CD4-positive, alpha-beta memory T cell (primary cell): Measurements from ENCODE around the gene CUBN. TPM values are rescaled to one million over a fixed set of nuclear protein-coding genes. Genes with fewer than 3 reads are reported as not detected.

Experiments used
- CTCF ChIA-PET: fragments of 350-600 bp; sonication (Branson Sonifier 250); formaldehyde crosslinking; loops from one replicate; lab custom pipeline; 2021; ENCODE audit warnings: inconsistent platforms; ENCODE audit not compliant: partially characterized antibody; lab: Charles Lee
- POLR2A ChIA-PET: fragments of 350-600 bp; sonication (Branson Sonifier 250); formaldehyde crosslinking; loops from one replicate; lab custom pipeline; 2021; ENCODE audit not compliant: partially characterized antibody; lab: Charles Lee
- DNase-seq, 5 donors: peaks; one replicate each; pipeline versions ENCODE4 v3.0.0 to v3.0.0-alpha.2; 2020 to 2022; ENCODE audit warnings: mixed read lengths in 1 of 5
- H3K27ac ChIP-seq: one replicate; pipeline ENCODE4 v1.7.0; 2013; ENCODE audit warnings: low read depth, low read length
- H3K27me3 ChIP-seq: 2 replicates; pipeline ENCODE4 v1.7.0; 2013; ENCODE audit warnings: mild to moderate bottlenecking, low read length, moderate library complexity; ENCODE audit not compliant: insufficient read depth
- H3K36me3 ChIP-seq: 2 replicates; pipeline ENCODE4 v1.7.0; 2013; ENCODE audit warnings: mild to moderate bottlenecking, low read length, moderate library complexity; ENCODE audit not compliant: insufficient read depth
- H3K4me1 ChIP-seq: 2 replicates; pipeline ENCODE4 v1.7.0; 2013; ENCODE audit warnings: mild to moderate bottlenecking, low read length, moderate library complexity; ENCODE audit not compliant: insufficient read depth
- H3K4me3 ChIP-seq, 2 donors: one replicate each; pipeline ENCODE4 v1.7.0; 2013; ENCODE audit warnings: low read length in 2 of 2, mild to moderate bottlenecking in 1 of 2
- H3K9me3 ChIP-seq, 2 donors: one replicate each; pipeline ENCODE4 v1.7.0; 2013; ENCODE audit warnings: low read length in 2 of 2, control low read depth in 1 of 2; ENCODE audit not compliant: control insufficient read depth in 1 of 2
- H3K27ac Mint-ChIP-seq, 7 donors: one replicate each; pipeline ENCODE4 v1.8.0; 2020 to 2021; ENCODE audit warnings: mixed read lengths in 7 of 7, mild to moderate bottlenecking in 6 of 7, inconsistent platforms in 3 of 7, moderate library complexity in 3 of 7
- H3K27me3 Mint-ChIP-seq, 2 donors: one replicate each; pipeline ENCODE4 v1.8.0; 2020 to 2021; ENCODE audit warnings: mixed read lengths in 2 of 2
- H3K36me3 Mint-ChIP-seq, 2 donors: one replicate each; pipeline ENCODE4 v1.8.0; 2020 to 2021; ENCODE audit warnings: mixed read lengths in 2 of 2, inconsistent platforms in 1 of 2, mild to moderate bottlenecking in 1 of 2
- H3K4me1 Mint-ChIP-seq, 4 donors: one replicate each; pipeline ENCODE4 v1.8.0; 2020 to 2021; ENCODE audit warnings: mixed read lengths in 4 of 4, mild to moderate bottlenecking in 1 of 4
- H3K4me3 Mint-ChIP-seq, 8 donors: one replicate each; pipeline ENCODE4 v1.8.0; 2020 to 2021; ENCODE audit warnings: mixed read lengths in 8 of 8, mild to moderate bottlenecking in 7 of 8, moderate library complexity in 6 of 8, inconsistent platforms in 3 of 8
- H3K9me3 Mint-ChIP-seq, 8 donors: one replicate each; pipeline ENCODE4 v1.8.0; 2020 to 2021; ENCODE audit warnings: mixed read lengths in 8 of 8, mild to moderate bottlenecking in 5 of 8, inconsistent platforms in 3 of 8, moderate library complexity in 1 of 8
- intact Hi-C: fragments of 100-400 bp; cut with micrococcal nuclease; formaldehyde crosslinking; loops from one replicate; pipeline ENCODE4 v1.15.1; 2023
- polyA plus RNA-seq, 2 donors: library from polyadenylated mRNA; unstranded; fragments of 300-500 nt; fragmentation: Illumina TruSeq; gene quantifications; one replicate each; pipeline ENCODE4 v1.2.3, GENCODE V29; 2021
- total RNA-seq, 2 experiments: library from RNA; stranded (reverse); gene quantifications; one replicate each; pipeline ENCODE4 v1.2.3, GENCODE V29; 2021

CUBN gene
- total and polyA plus RNA-seq, 4 experiments from 2014 or later: 0.49 to 10.9 (median 8.5) TPM; not detected in 1

- intact Hi-C loops: no loop called here
- no peak overlapping the region for H3K27ac Mint-ChIP-seq
- H3K4me1 Mint-ChIP-seq: peaks cover 0 to 3% (median 0%) of the 10 kb centered on the region in 4 donors
- H3K36me3 Mint-ChIP-seq: no peaks in the 10 kb centered on the region
- H3K27me3 ChIP-seq: no peaks in the 10 kb centered on the region
- H3K36me3 ChIP-seq: no peaks in the 10 kb centered on the region
- H3K27me3 Mint-ChIP-seq: no peaks in the 10 kb centered on the region
- H3K9me3 Mint-ChIP-seq: no peaks in the 10 kb centered on the region
- no peak overlapping the region for H3K4me3 Mint-ChIP-seq
- no peaks in the 10 kb centered on the region for H3K9me3 ChIP-seq
- CTCF ChIA-PET: interaction anchor here (1.4 to 1.8 kb wide), 4 partner anchors 8 to 409 kb away, joined by 3 to 7 read pairs (median 4); no protein-coding TSS in a partner anchor
- POLR2A ChIA-PET: no interaction called here
- no peak for DNase-seq
- H3K4me1 ChIP-seq: no peaks in the 10 kb centered on the region
- H3K4me3 ChIP-seq: no peak overlapping the region
- no peak overlapping the region for H3K27ac ChIP-seq
Measured at GRCh38 chr10:16847644-16848043, 282.0 kb downstream of the CUBN start.

- Mint-ChIP-seq H3K27ac (peak overlapping the region in 1 of 7 donors; percentile 33), H3K4me1 (peaks cover 0 to 3% (median 0%) of the 10 kb centered on the region in 4 donors), H3K4me3 (no peak overlapping the region), H3K36me3 (peaks cover 0 to 5% of the 10 kb centered on the region in 2 donors), H3K9me3 (no peaks in the 10 kb centered on the region), H3K27me3 (no peaks in the 10 kb centered on the region)
- no peaks in the 10 kb centered on the region for H3K9me3 ChIP-seq
- DNase-seq: no peak
- intact Hi-C loops: no loop called here
- POLR2A ChIA-PET: no interaction called here
- H3K4me1 ChIP-seq: no peaks in the 10 kb centered on the region
- no peaks in the 10 kb centered on the region for H3K36me3 ChIP-seq
- no peaks in the 10 kb centered on the region for H3K27me3 ChIP-seq
- no peak overlapping the region for H3K27ac ChIP-seq
- no peak overlapping the region for H3K4me3 ChIP-seq
- CTCF ChIA-PET: interaction anchor here (1.1 to 4.1 kb wide), 9 partner anchors 14 to 861 kb away, joined by 3 to 34 read pairs (median 4); partner anchors contain the start of gene TRDMT1
Measured at GRCh38 chr10:16845248-16845647, 284.4 kb downstream of the CUBN start.

DNA sequence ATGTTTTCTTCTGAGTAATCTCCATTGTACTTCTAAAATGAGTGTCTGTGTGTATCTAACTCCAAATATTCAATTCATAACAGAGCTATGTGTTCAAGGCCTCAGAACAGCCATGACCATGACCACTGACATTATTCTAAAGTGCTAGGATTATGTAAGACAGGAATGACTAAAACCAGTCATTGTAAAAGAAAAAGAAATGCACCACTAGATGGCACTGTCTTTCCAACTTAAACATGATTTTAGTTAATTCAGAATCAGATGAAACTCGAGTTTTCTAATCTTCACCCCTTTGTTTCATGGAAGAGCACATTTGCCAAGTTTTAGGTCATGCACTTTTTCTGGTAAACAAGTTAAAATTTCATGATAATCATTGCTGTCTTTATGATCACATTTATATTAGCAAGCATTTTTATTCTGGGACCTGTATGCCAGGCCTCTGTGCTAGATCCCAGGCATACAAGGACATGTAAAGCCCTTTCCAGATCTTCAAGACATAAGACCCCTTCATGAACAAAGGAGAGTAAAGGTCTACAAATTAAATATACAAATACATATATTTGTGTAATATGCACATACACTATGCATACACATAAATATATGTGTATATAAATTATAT, 286.2 kb downstream of the CUBN start:
- ChIA-PET POLR2A (interaction anchor here (0.8 kb wide), 1 partner anchor 386 kb away, joined by 4 read pairs; no protein-coding TSS in a partner anchor), CTCF (interaction anchor here (0.8 to 4.1 kb wide), 18 partner anchors 10 to 586 kb away, joined by 3 to 34 read pairs (median 4); no protein-coding TSS in a partner anchor)
- Mint-ChIP-seq H3K9me3 (no peaks in the 10 kb centered on the region), H3K27me3 (no peaks in the 10 kb centered on the region), H3K4me3 (no peak overlapping the region), H3K27ac (peak overlapping the region in 1 of 7 donors; percentile 31), H3K4me1 (peaks cover 0 to 3% (median 0%) of the 10 kb centered on the region in 4 donors), H3K36me3 (peaks cover 0 to 8% of the 10 kb centered on the region in 2 donors)
- H3K9me3 ChIP-seq: no peaks in the 10 kb centered on the region
- no peaks in the 10 kb centered on the region for H3K27me3 ChIP-seq
- no peak overlapping the region for H3K4me3 ChIP-seq
- no peaks in the 10 kb centered on the region for H3K4me1 ChIP-seq
- no peak overlapping the region for H3K27ac ChIP-seq
- DNase-seq: peak in 4 of 5 donors; percentile 63 to 69 (median 67)
- intact Hi-C loops: loop anchor here (1.0 to 5.0 kb wide), 7 partner anchors 15 to 587 kb away; no protein-coding TSS in a partner anchor
- H3K36me3 ChIP-seq: no peaks in the 10 kb centered on the region

GRCh38 chr10:16835228-16835627, 294.4 kb downstream of the CUBN start:
- H3K9me3 ChIP-seq: no peaks in the 10 kb centered on the region
- H3K4me1 ChIP-seq: peaks cover 7% of the 10 kb centered on the region
- Mint-ChIP-seq H3K4me1 (peaks cover 5 to 13% (median 6%) of the 10 kb centered on the region in 4 donors), H3K27ac (peak overlapping the region; percentile 2 to 84 (median 79)), H3K36me3 (peaks cover 0 to 4% of the 10 kb centered on the region in 2 donors), H3K4me3 (peak overlapping the region; percentile 60 to 81 (median 78)), H3K27me3 (no peaks in the 10 kb centered on the region), H3K9me3 (no peaks in the 10 kb centered on the region)
- ChIA-PET POLR2A (interaction anchor here (1.0 to 4.1 kb wide), 3 partner anchors 18 to 395 kb away, joined by 3 to 26 read pairs (median 15); partner anchors contain the start of gene RSU1), CTCF (interaction anchor here (0.6 to 7.6 kb wide), 5 partner anchors 12 to 1834 kb away, joined by 3 to 43 read pairs (median 3); no protein-coding TSS in a partner anchor)
- no peaks in the 10 kb centered on the region for H3K36me3 ChIP-seq
- no peak overlapping the region for H3K4me3 ChIP-seq
- intact Hi-C loops: no loop called here
- H3K27ac ChIP-seq: no peak overlapping the region
- H3K27me3 ChIP-seq: no peaks in the 10 kb centered on the region
- DNase-seq: peak; percentile 47 to 57 (median 51)

DNA sequence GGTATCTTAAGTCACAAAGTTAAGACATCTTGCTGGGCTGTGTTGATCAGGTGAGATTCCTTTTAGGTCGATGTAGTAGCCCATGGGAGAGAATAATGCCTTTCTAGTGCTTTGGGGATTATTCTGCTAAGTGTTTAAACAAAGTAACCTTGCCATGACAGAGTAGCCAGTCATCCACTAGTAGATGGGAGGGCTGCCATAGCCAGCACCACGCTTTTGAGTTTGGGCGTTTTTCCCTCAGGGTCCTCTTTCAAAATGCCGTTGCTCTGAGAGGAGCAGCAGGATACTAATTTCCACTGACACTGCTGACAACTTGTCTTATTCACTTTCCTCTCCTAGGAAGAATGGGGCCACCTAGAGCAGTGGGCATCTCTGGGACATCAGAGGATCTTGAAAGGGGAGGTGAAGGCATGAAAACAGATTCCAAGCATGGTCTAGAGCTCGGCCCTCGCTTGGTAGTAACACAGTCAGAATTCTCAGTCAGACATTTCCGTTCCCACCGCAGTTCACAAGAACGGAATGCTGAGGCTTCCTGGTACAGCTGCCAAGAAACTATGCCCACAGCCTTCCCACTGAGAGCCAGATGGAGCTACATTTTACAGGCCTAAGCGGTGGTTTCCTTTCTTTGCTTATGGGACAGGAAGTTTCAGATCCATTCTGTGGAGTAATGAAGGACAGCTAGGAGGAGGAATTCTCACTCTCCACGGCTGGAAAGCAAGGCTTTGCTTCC, 297.1 kb downstream of the CUBN start:
- Histone ChIP-seq H3K4me1 (peaks cover 7% of the 10 kb centered on the region), H3K27ac (no peak overlapping the region), H3K4me3 (no peak overlapping the region), H3K9me3 (no peaks in the 10 kb centered on the region), H3K27me3 (no peaks in the 10 kb centered on the region), H3K36me3 (no peaks in the 10 kb centered on the region)
- Mint-ChIP-seq H3K9me3 (no peaks in the 10 kb centered on the region), H3K4me1 (peaks cover 8 to 19% (median 11%) of the 10 kb centered on the region in 4 donors), H3K27me3 (no peaks in the 10 kb centered on the region), H3K27ac (peak overlapping the region in 1 of 7 donors; percentile 36), H3K36me3 (no peaks in the 10 kb centered on the region), H3K4me3 (no peak overlapping the region)
- CTCF ChIA-PET: interaction anchor here (1.2 to 7.6 kb wide), 3 partner anchors 9 to 423 kb away, joined by 4 to 43 read pairs (median 12); no protein-coding TSS in a partner anchor
- intact Hi-C loops: no loop called here
- no peak for DNase-seq
- POLR2A ChIA-PET: interaction anchor here (4.1 kb wide), 1 partner anchor 397 kb away, joined by 26 read pairs; no protein-coding TSS in a partner anchor

DNA sequence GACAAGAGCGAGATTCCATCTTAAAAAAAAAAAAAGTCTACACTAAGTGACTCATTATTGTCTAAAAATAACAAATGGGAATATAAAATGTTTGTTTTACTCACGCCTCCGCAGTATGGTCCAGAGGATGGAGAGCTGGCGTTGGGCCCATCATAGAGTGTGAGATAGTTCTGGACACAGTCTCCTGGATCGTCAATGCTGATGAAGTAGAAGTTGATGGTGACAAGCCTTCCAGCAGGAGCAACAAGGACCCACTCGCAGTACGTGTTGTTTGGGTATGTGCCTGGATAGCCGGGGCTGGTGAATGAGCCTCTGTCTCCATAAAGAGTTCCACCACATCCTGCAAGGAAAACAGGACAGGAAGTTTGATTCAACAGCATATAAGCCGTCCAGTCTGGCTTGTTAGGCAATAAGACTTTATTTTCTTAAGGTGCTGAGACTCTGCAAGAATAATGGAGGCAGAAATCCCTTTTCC, 300.9 kb downstream of the CUBN start:
- no peaks in the 10 kb centered on the region for H3K27me3 Mint-ChIP-seq
- peak overlapping the region in 1 of 7 donors; percentile 41 for H3K27ac Mint-ChIP-seq
- no peaks in the 10 kb centered on the region for H3K4me1 ChIP-seq
- POLR2A ChIA-PET: interaction anchor here (1.3 kb wide), 1 partner anchor 11 kb away, joined by 3 read pairs; no protein-coding TSS in a partner anchor
- no peaks in the 10 kb centered on the region for H3K9me3 Mint-ChIP-seq
- H3K27ac ChIP-seq: no peak overlapping the region
- no peak for DNase-seq
- no peak overlapping the region for H3K4me3 ChIP-seq
- peaks cover 2 to 6% (median 5%) of the 10 kb centered on the region in 4 donors for H3K4me1 Mint-ChIP-seq
- H3K27me3 ChIP-seq: no peaks in the 10 kb centered on the region
- no peak overlapping the region for H3K4me3 Mint-ChIP-seq
- H3K36me3 Mint-ChIP-seq: peaks cover 0 to 3% of the 10 kb centered on the region in 2 donors
- intact Hi-C loops: loop anchor here (1.0 to 2.0 kb wide), 6 partner anchors 15 to 914 kb away; no protein-coding TSS in a partner anchor
- CTCF ChIA-PET: interaction anchor here (0.8 to 3.6 kb wide), 19 partner anchors 10 to 604 kb away, joined by 3 to 23 read pairs (median 5); partner anchors contain the start of gene RSU1
- H3K36me3 ChIP-seq: no peaks in the 10 kb centered on the region
- no peaks in the 10 kb centered on the region for H3K9me3 ChIP-seq
